HUDEP-2 (cell line): ENCODE measurements around the gene EPB41L1.
A peak's percentile ranks its signal among the peaks of the same experiment; 100 is the strongest.

Experiments
- DNase-seq, 76 experiments: peaks; one replicate each; lab custom pipeline; 2025; ENCODE audit not compliant: unreplicated experiment in 76 of 76; lab: John Stamatoyannopoulos, UW

Gene EPB41L1

GRCh38 chr20:36184816-36185776 is 30.6 kb downstream of the EPB41L1 start:
- DNase-seq: no peak

- no peak for DNase-seq
Measured at GRCh38 chr20:36193977-36194712, 39.6 kb downstream of the EPB41L1 start.

GRCh38 chr20:36196676-36197075 is 42.1 kb downstream of the EPB41L1 start:
- peak in 23 of 76 experiments; percentile 1 to 42 (median 20) for DNase-seq

- DNase-seq: no peak
Measured at GRCh38 chr20:36197271-36197670, 42.7 kb downstream of the EPB41L1 start.

GRCh38 chr20:36199345-36200257 is 45.1 kb downstream of the EPB41L1 start:
- peak in 64 of 76 experiments; percentile 3 to 72 (median 43) for DNase-seq

- DNase-seq: no peak
Measured at GRCh38 chr20:36200451-36200850, 45.9 kb downstream of the EPB41L1 start.

GRCh38 chr20:36201198-36201597 is 46.7 kb downstream of the EPB41L1 start:
- DNase-seq: no peak

- peak in 52 of 76 experiments; percentile 7 to 68 (median 38) for DNase-seq
Measured at GRCh38 chr20:36202891-36203338, 48.4 kb downstream of the EPB41L1 start.

GRCh38 chr20:36203861-36204260 is 49.3 kb downstream of the EPB41L1 start:
- no peak for DNase-seq

- no peak for DNase-seq
Measured at GRCh38 chr20:36205026-36205425, 50.5 kb downstream of the EPB41L1 start.

- no peak for DNase-seq
Measured at GRCh38 chr20:36206068-36206467, 51.5 kb downstream of the EPB41L1 start.

GRCh38 chr20:36206641-36207040 is 52.1 kb downstream of the EPB41L1 start:
- no peak for DNase-seq

- DNase-seq: no peak
Measured at GRCh38 chr20:36207602-36208001, 53.1 kb downstream of the EPB41L1 start.

GRCh38 chr20:36208257-36208656 is 53.7 kb downstream of the EPB41L1 start:
- no peak for DNase-seq

- DNase-seq: peak in 1 of 76 experiments; percentile 3
Measured at GRCh38 chr20:36210436-36211021, 56.0 kb downstream of the EPB41L1 start.

- no peak for DNase-seq
Measured at GRCh38 chr20:36213362-36213761, 58.8 kb downstream of the EPB41L1 start.

- peak in 9 of 76 experiments; percentile 3 to 25 (median 7) for DNase-seq
Measured at GRCh38 chr20:36214684-36215256, 60.2 kb downstream of the EPB41L1 start.

- no peak for DNase-seq
Measured at GRCh38 chr20:36215778-36216177, 61.2 kb downstream of the EPB41L1 start.

- no peak for DNase-seq
Measured at GRCh38 chr20:36216314-36217025, 61.9 kb downstream of the EPB41L1 start.
